WTC11 (cell line): ENCODE measurements around the gene ESRRA. TPM values are rescaled to one million over a fixed set of nuclear protein-coding genes. Genes with fewer than 3 reads are reported as not detected.

Source experiments
- ATAC-seq: fragments of 200-7000 bp; cut with Tn5 transposase; 2 replicates; pipeline ENCODE4 v1.10.0; 2021; ENCODE audit warnings: mild to moderate bottlenecking, moderate library complexity
- CTCF ChIA-PET: fragments of 300-600 bp; sonication (Branson Sonifier 250); formaldehyde crosslinking; loops from one replicate; lab custom pipeline; 2021; ENCODE audit warnings: antibody characterized with exemption; lab: Charles Lee
- POLR2A ChIA-PET: fragments of 350-600 bp; sonication (Branson Sonifier 250); formaldehyde crosslinking; loops from one replicate; lab custom pipeline; 2021; ENCODE audit warnings: antibody characterized with exemption; lab: Charles Lee
- DNase-seq: peaks from one replicate; pipeline ENCODE4 v3.0.0; 2021; ENCODE audit warnings: low spot score
- H3K27ac Mint-ChIP-seq: 2 replicates; pipeline ENCODE4 v1.8.0; 2021; ENCODE audit warnings: mixed read lengths
- H3K27me3 Mint-ChIP-seq: 2 replicates; pipeline ENCODE4 v1.8.0; 2021; ENCODE audit warnings: low read depth, mild to moderate bottlenecking, moderate library complexity, mixed read lengths
- H3K36me3 Mint-ChIP-seq: 2 replicates; pipeline ENCODE4 v1.8.0; 2021; ENCODE audit warnings: mixed read lengths
- H3K4me1 Mint-ChIP-seq: 2 replicates; pipeline ENCODE4 v1.8.0; 2022; ENCODE audit warnings: mixed read lengths
- H3K4me3 Mint-ChIP-seq: 2 replicates; pipeline ENCODE4 v1.8.0; 2021; ENCODE audit warnings: mild to moderate bottlenecking, moderate library complexity, mixed read lengths
- H3K9me3 Mint-ChIP-seq: 2 replicates; pipeline ENCODE4 v1.8.0; 2021; ENCODE audit warnings: mixed read lengths
- E2F5 ChIP-seq: sonication (generic); formaldehyde crosslinking; IDR thresholded peaks from 2 replicates; pipeline ENCODE4 v1.8.1; 2022; ENCODE audit warnings: mild to moderate bottlenecking, moderate library complexity, missing genetic modification reagents
- JAZF1 ChIP-seq: fragments of 250-450 bp; sonication (Bioruptor Pico); IDR thresholded peaks from 2 replicates; pipeline ENCODE4 v1.9.0; 2021; ENCODE audit warnings: moderate library complexity, mild to moderate bottlenecking, inconsistent platforms
- PRDM15 ChIP-seq: sonication (generic); formaldehyde crosslinking; IDR thresholded peaks from 2 replicates; pipeline ENCODE4 v1.8.0; 2022; ENCODE audit warnings: missing genetic modification reagents
- PRRX2 ChIP-seq: fragments of 250-450 bp; sonication (Bioruptor Pico); IDR thresholded peaks from 2 replicates; pipeline ENCODE4 v1.8.0; 2021; ENCODE audit warnings: mild to moderate bottlenecking
- STAT6 ChIP-seq: sonication (generic); formaldehyde crosslinking; conservative IDR thresholded peaks from 2 replicates; pipeline ENCODE4 v1.8.1; 2023; ENCODE audit warnings: mild to moderate bottlenecking, low read depth, missing genetic modification reagents, moderate library complexity
- TEAD4 ChIP-seq: sonication (generic); formaldehyde crosslinking; IDR thresholded peaks from 2 replicates; pipeline ENCODE4 v1.8.0; 2022; ENCODE audit warnings: mild to moderate bottlenecking, missing genetic modification reagents
- TP53 ChIP-seq: sonication (generic); formaldehyde crosslinking; IDR thresholded peaks from 2 replicates; pipeline ENCODE4 v1.8.1; 2023; ENCODE audit warnings: mild to moderate bottlenecking, missing genetic modification reagents
- ZBTB43 ChIP-seq: sonication (generic); formaldehyde crosslinking; IDR thresholded peaks from 2 replicates; pipeline ENCODE4 v1.8.1; 2023; ENCODE audit warnings: mild to moderate bottlenecking, missing genetic modification reagents
- ZMAT4 ChIP-seq: fragments of 250-450 bp; sonication (Bioruptor Pico); IDR thresholded peaks from 2 replicates; pipeline ENCODE4 v1.9.0; 2021; ENCODE audit warnings: mild to moderate bottlenecking
- ZNF232 ChIP-seq: sonication (generic); formaldehyde crosslinking; IDR thresholded peaks from 2 replicates; pipeline ENCODE4 v1.8.0; 2022; ENCODE audit warnings: mild to moderate bottlenecking, missing genetic modification reagents
- ZNF263 ChIP-seq: sonication (generic); formaldehyde crosslinking; IDR thresholded peaks from 2 replicates; pipeline ENCODE4 v1.8.1; 2022; ENCODE audit warnings: low read depth, mild to moderate bottlenecking, moderate library complexity, missing genetic modification reagents
- ZNF396 ChIP-seq: fragments of 250-450 bp; sonication (Bioruptor Pico); IDR thresholded peaks from 2 replicates; pipeline ENCODE4 v1.8.0; 2021; ENCODE audit warnings: mild to moderate bottlenecking, moderate library complexity, borderline replicate concordance
- total RNA-seq: library from RNA; stranded (reverse); gene quantifications from 3 replicates; pipeline ENCODE4 v1.2.3, GENCODE V29; 2021
- TF ChIP-seq, protein P1 (sequence below): sonication (generic); formaldehyde crosslinking; IDR thresholded peaks from 2 replicates; pipeline ENCODE4 v1.8.0; 2023; ENCODE audit warnings: missing genetic modification reagents, mild to moderate bottlenecking, borderline replicate concordance

ESRRA gene
- total RNA-seq, 1 experiment from 2014 or later = 81.9 TPM

GRCh38 chr11:64304032-64304315 lies 1.4 kb upstream of the ESRRA start:
- CTCF ChIA-PET = interaction anchor here (0.7 to 5.6 kb wide), 35 partner anchors 8 to 370 kb away, joined by 3 to 151 read pairs (median 7); partner anchors contain the start of genes BAD, FERMT3, FKBP2 and GPR137
- H3K9me3 Mint-ChIP-seq = no peaks in the 10 kb centered on the region
- DNase-seq (no peak), ATAC-seq (no peak)
- TF ChIP-seq ZNF232 (CRISPR knock-in tag) (no peak), TEAD4 (CRISPR knock-in tag) (no peak), PRRX2 (CRISPR knock-in tag) (no peak), TP53 (no peak), STAT6 (CRISPR knock-in tag) (no peak), ZNF396 (CRISPR knock-in tag) (no peak), PRDM15 (CRISPR knock-in tag) (no peak), E2F5 (CRISPR knock-in tag) (no peak), ZMAT4 (CRISPR knock-in tag) (no peak), ZNF263 (CRISPR knock-in tag) (no peak), ZBTB43 (no peak), JAZF1 (no peak)
- TF ChIP-seq, protein P1, sequence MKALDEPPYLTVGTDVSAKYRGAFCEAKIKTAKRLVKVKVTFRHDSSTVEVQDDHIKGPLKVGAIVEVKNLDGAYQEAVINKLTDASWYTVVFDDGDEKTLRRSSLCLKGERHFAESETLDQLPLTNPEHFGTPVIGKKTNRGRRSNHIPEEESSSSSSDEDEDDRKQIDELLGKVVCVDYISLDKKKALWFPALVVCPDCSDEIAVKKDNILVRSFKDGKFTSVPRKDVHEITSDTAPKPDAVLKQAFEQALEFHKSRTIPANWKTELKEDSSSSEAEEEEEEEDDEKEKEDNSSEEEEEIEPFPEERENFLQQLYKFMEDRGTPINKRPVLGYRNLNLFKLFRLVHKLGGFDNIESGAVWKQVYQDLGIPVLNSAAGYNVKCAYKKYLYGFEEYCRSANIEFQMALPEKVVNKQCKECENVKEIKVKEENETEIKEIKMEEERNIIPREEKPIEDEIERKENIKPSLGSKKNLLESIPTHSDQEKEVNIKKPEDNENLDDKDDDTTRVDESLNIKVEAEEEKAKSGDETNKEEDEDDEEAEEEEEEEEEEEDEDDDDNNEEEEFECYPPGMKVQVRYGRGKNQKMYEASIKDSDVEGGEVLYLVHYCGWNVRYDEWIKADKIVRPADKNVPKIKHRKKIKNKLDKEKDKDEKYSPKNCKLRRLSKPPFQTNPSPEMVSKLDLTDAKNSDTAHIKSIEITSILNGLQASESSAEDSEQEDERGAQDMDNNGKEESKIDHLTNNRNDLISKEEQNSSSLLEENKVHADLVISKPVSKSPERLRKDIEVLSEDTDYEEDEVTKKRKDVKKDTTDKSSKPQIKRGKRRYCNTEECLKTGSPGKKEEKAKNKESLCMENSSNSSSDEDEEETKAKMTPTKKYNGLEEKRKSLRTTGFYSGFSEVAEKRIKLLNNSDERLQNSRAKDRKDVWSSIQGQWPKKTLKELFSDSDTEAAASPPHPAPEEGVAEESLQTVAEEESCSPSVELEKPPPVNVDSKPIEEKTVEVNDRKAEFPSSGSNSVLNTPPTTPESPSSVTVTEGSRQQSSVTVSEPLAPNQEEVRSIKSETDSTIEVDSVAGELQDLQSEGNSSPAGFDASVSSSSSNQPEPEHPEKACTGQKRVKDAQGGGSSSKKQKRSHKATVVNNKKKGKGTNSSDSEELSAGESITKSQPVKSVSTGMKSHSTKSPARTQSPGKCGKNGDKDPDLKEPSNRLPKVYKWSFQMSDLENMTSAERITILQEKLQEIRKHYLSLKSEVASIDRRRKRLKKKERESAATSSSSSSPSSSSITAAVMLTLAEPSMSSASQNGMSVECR (CRISPR knock-in tag) = no peak
- H3K4me3 Mint-ChIP-seq = peak overlapping the region; percentile 91
- H3K27ac Mint-ChIP-seq = peak overlapping the region; percentile 100
- peaks cover 3% of the 10 kb centered on the region for H3K36me3 Mint-ChIP-seq
- H3K4me1 Mint-ChIP-seq = peaks cover 16% of the 10 kb centered on the region
- peaks cover 31% of the 10 kb centered on the region for H3K27me3 Mint-ChIP-seq
- POLR2A ChIA-PET = interaction anchor here (0.9 to 2.6 kb wide), 8 partner anchors 14 to 72 kb away, joined by 3 to 25 read pairs (median 4); partner anchors contain the start of genes PRDX5 and TRMT112
